CD1c-positive myeloid dendritic cell (primary cell): ENCODE data around the gene PKM.

Experiments used
- DNase-seq: peaks from one replicate; pipeline ENCODE4 v3.0.0-alpha.2; 2016; ENCODE audit errors: extremely low spot score

PKM gene

DNA sequence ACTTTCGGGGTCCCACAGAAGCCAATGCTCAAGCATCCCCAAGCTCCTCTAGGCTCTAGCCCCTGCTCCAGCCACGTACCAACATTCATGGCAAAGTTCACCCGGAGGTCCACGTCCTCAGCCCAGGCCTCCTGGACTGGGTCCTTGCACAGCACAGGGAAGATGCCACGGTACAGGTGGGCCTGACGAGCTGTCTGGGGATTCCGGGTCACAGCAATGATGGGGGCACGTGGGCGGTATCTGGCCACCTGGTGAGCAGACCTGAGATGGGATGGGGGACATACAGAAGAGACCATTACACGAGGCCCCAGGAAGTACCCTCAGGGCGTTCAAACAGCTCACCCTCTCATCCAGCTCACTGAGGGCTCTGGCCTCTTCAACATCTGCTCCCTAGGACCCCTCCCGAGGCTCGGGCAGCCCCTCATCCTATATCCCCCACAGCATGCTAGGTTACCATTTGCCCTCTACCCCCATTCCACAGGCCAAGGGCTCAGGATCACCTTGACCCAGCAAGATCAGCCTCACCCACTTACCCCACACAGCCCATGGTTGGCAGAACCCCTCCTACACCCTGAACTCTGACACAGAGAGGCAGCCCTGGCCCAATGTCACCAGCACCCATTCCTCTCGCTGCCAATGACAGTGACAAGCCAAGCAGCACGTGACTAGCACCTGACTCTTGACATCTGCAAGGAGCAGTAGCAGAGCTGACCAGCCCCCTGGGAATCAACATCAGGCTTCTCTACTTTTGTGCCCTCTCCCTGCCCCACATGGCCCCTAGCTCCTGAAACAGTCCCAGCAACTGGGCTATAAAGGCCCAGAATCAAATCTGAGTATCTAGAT lies 30.4 kb downstream of the PKM start:
- DNase-seq: no peak

DNA sequence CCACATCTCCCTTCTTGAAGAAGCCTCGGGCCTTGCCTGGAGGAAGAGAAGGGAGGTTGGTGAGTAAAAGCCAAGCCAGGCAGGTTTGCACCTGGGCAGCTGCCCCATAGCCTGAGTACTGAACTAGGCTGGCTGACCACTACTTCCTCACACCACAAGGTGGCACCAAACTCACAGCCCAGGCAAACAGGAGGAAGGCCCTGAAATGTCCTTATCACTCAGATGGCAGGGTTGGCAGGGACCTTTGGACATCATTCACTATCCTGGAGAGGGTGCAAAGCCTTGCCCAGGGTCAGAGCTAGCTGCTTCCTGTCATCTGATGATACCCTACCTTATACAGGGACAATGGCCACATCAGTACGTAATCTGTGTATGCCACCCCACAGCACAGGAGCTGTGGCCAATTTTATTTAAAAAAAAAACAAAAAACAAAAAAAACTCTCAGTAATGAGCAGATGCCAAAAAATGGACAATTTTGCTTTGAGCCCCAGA lies 31.2 kb downstream of the PKM start:
- peak; percentile 74 for DNase-seq

DNA sequence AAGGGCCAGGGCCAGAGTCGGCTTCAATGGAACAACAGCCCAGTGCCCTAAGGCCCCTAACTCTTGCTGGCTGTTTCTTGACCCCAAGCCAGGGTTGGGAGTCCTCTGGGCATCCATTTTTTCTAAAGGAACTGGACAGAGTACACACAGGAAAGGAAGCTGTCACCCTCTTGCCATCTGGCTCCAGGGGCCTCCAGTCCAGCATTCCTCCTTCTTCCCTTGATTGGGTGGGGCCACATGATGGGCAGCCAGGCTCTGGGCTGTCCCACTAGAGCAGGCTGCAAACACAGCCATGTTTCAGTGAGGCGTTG lies 31.8 kb downstream of the PKM start:
- DNase-seq: no peak

DNA sequence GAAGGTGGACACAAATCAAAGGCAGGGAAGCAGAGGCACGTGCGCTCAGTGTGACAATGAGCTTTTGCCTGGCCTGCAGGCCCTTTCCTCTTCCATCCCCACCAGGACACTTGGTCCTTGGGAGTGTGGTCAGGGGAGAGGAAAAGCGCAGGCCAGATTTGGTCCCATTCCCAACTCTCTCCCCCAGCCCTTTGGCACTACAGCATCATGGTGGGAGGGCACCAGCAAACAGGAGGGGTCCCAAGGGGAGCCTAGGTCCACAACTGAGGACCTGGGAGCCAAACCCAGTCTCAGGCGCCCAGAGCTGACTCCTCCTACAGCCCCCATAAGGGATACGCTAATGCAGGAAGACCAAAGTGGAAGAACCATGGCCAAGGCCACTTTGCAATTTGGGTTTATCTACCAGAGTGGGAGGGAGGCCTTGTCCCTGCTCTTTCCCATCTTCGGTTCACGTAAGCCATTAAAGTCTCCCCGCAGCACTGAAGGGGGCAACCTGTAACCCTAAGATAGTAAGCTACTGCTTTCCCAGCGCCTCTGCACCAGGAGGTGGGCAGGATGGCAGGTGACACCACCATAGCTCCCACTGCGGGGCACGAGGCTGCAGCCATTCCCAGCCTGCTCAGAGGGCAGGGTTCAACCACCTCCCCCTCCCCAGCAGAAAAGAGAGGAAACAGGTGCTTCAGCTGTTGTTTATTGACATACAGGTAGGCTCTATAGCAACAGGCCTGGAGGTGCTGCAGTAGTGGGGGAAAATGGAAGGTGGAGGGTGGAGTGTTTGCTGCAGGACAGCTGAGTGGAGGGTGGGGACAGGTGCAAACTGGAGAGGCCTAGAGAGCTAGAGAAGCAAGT lies 32.4 kb downstream of the PKM start:
- no peak for DNase-seq

DNA sequence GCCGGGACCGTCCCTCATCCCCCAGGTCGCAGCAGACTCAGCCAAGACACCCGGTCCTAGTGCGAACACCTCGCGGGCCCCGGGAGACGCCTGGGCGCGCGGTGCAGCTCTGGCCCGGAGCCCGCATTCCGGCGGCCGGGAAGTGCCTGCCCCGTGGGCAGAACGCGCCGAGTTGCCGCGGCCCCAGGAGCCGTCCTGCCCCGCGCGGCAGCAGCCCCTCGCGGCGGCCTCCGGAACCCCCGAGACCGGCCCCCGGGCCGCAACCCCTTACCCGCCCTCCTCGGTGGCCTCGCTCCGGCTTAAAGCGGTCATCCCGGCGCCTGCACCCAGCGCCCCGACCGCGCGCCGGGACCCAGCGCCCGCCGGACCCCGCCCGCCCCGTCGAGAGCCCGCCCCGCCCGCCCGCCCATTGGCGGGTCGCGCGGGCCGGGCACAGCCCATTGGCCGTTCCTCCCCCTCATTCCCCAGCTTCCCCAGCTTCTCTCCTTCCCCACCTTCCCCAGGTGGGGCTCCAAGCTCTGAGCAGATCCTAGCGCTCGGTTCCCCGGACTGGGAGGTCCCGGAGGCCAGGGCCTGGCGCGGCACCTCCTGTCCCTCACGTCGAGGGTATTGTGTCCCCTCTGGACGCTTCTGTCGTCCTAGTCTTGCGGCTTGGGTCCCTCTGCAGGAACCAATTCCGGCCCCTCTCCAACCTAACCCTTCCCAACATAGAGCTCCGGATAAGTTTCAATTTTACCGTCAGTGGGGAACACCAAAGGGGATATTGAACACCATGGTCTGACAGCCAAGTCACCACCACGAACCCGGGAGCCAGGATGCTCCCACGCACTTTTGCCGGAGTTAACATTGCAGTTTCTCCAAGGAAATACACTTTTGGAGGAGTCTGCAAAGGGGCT lies 33.3 kb downstream of the PKM start, which contains the start of gene GRAMD2A:
Gene GRAMD2A (minus strand): TSS at position 328 of the 896 bp plus-strand sequence.
- peak; percentile 8 for DNase-seq

DNA sequence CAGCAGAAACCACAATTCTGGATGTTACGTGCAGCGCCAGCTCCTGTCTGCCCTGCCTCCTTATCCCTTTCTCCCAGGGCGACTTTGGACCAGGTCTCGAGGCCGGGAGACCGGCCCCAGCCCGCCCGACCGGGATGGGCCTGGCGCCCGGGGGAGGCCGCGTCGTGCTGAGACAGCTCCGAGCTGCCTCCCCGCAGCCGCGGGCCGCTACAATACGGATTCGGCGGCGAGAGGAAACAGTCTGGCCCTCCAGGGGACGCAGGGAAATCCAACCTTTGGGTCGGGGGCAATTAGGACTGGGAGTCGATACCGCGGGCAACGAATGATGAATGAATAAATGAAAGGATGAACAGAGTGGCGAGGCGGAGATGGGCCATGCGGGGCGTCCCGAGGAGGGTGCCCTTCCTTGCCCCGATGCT lies 33.9 kb downstream of the PKM start:
- DNase-seq: no peak

DNA sequence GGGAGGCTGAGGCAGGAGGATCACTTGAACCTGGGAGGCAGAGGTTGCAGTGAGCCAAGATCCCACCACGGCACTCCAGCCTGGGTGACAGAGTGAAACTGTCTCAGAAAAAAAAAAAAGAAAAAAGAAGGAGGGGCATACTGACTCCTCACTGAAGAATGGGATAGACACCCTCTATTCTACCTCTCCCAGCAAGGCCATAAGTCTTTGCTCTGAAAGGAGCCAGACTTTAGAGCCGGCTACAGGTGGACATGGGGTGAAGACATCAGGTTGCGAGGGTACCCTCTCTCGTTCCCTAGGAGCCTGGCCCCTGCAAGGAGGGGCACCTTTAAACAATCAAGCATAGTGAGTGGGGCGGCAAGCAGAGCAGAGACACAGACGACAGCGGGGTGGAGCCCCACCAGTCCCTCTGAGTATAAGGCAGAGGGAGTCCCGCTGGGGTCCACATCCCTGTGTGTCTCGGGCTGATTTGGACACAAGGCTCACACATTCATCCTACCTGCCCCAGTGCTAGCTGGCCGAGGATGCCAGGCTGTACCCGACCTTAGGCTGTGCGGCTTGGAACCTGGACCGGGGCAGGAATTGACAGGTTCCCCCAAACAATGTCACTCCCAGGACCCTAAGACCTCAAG lies 34.5 kb downstream of the PKM start:
- no peak for DNase-seq

DNA sequence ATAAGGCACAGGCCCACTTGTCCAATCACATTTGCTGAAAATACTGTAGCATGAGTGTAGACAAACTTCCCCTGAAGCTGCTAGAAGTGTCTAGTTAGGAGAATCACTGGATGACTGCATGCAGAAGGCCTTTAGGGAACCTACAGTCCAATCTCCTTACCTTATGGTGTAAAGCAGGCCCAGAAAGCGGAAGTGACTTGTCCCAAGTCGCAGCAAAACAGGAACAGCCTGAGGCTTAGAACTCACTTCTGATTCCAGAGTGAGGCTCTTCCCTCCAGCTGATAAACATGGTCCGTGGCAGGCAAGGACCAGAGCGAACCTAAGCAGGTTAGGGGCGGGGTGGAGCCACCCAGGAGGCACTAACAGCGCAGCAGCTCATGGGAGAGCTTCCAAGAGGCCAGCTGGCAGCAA lies 35.9 kb downstream of the PKM start:
- peak; percentile 92 for DNase-seq

DNA sequence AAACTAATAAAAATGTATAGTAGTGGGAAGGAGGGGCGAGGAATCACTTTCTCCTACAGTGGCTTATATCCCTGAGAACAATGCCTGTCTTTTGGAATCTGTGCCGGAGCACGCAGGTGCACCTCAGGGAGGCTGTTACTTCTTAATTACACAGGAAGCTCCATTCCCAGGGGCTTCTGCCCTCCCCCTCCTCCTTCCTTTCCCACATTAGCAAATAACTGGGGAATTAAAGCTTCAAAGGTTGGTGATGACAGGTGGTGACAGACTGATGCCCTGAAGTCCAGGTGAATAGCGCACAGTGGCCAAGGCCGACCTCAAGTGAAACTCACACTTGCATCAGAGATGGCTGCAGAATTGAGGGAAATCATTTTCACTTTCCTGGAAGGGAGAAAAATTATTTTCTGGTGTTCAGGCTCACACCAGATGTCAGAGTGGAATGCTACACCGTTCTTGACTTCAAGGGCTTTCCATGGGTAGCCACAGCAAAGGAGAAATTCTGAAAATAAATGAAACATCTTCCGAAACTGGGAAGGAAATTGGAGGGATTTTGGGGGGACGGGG lies 37.1 kb downstream of the PKM start:
- no peak for DNase-seq

DNA sequence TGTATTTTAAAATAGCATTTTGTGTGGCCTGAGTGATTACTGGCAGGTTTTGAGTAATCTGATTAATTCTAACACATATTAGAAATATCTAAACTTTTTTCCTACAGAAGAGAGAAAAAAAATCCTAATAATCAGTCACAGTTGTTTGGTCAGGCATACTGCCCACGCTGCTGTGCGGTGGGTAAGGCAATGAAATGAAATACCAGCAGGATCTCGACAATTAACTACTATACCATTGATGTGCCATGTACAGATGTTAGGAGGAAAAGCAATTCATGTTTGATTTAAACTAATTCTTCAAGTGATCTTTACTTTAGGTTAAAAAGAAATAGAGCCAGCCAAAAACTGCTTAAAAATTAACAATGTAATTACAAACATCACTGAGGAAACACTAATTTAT lies 38.6 kb downstream of the PKM start:
- DNase-seq: no peak

DNA sequence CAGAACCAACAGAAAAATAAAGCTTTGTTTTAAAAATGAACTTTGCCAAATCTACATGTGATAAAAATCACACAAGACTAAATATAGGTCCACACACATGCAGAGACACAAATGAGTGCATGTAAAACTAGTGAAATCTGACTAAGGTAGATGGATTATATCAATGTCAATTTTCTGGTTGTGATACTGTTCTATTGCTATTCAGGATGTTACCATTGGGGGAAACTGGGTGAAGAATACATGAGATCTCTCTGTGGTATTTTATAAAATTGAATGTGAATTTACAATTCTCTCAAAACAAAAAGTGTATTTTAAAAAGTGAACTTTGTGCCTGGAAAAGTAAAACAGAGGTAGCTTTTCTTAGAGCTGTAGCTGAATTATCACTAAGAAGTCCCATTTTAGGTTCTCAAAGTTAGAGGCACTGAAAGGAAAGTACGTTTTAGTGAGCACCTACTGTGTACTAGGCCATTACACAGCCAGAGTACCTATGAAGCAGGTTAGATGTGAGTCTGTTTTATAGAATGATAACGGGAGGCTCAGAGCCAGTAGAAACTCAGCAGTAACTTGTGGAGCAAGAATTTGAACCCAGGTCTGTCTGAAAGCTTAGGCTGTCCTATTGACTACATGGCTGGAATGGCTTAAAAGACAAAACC lies 41.6 kb downstream of the PKM start:
- no peak for DNase-seq

DNA sequence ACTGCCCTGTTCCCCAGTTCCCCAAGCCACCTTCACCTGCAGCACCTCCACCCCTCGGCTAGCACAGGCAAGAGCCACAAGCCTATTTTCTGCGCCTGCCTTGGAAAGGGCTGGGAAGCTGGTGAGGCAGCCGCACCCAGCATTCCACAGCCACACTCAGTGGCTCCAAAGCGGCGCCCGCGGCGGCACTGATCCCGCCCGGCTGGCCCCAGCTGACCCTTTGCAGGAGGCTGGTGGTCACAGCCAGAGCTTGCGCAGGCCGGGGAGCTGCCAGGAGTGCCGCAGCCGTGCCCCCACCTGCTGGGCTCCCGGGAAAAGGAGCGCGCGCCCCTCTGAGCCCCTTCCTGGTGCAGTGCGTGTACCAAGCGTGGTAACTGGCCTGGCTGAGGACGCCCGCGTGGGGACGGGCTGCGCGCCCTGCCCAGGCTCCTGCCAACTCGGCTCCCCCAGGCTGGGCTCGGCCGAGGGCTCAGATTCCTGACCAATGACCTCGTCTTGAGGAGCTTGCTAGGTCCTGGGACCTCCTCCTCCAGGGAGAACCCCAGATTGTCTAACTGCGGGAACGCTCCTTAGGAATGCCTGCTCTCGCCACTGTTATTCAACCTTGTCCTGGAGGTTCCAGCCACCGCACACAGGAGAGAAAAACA lies 46.7 kb downstream of the PKM start:
- no peak for DNase-seq

DNA sequence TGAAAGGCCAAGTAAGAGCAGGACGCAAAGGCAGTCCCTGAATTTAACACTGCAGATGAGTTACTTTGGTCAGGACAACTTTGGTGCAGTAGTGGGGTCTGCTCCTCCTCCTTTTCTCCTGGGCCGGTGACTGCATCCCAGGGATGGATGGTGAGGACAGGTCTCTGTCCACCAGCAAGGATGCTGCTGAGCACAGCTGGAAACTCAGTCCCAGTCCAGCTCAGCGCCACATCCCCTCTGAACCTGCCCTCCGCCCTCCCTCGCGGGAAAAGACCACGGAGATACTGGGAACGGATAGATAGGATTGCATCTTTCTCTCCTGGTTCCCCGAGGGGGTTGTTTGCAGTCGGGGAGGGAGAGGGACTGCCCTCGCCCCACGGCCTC lies 47.2 kb downstream of the PKM start:
- no peak for DNase-seq

DNA sequence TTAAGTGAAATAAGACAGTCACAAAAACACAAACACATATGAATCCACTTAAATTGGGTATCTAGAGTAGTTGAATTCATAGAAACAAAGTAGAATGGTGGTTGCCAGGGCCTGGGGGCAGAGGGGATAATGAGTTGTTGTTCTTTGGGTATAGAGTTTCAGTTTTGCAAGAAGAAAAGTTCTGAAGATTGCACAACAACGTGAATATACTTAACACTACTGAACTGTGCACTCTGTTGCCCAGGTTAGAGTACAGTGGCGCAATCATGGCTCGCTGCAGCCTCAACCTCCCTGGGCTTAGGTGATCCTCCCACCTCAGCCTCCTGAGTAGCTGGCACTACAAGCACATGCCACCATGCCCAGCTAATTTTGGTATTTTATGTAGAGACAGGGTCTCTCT lies 48.3 kb downstream of the PKM start:
- DNase-seq: no peak

DNA sequence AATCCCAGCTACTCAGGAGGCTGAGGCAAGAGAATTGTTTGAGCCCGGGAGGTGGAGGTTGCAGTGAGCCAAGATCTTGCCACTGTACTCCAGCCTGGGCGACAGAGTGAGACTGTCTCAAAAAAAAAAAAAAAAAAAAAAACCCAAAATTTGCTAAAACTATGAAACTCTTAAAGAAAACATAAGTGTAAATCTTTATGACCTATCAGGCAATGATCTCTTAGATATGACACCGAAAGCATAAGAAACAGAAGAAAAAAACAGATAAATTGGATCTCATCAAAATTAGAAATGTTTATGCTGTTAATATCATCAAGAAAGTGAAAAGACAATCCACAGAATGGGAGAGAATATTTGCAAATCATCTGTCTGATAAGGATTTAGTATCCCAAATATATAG lies 48.7 kb downstream of the PKM start:
- DNase-seq: no peak

DNA sequence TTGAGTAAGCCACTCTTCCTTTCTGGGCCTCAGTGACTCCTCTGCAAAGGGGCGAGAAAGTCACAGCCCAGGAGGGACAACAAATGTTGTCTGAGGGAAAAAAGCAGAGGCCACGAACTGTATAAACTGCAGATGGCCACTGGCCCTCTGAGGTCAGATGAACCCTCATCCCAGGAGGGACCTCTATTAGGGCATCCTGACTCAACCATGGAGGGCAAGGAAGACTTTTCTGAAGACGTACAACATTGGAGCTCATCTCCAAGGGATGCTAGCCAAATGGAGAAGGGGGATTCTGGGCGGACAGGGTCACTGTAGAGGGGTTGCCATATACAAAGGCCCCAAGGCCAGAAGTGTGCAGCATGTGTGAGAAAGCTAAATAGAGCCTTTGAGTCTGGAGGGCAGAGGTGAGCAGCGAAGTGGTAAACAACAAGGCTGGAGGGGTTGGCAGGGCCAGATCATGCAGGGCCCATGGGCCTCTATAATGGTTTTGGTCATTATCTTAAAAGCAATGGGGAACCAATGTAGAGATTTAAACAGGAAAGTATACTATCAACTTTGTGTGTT lies 50.1 kb downstream of the PKM start:
- no peak for DNase-seq

DNA sequence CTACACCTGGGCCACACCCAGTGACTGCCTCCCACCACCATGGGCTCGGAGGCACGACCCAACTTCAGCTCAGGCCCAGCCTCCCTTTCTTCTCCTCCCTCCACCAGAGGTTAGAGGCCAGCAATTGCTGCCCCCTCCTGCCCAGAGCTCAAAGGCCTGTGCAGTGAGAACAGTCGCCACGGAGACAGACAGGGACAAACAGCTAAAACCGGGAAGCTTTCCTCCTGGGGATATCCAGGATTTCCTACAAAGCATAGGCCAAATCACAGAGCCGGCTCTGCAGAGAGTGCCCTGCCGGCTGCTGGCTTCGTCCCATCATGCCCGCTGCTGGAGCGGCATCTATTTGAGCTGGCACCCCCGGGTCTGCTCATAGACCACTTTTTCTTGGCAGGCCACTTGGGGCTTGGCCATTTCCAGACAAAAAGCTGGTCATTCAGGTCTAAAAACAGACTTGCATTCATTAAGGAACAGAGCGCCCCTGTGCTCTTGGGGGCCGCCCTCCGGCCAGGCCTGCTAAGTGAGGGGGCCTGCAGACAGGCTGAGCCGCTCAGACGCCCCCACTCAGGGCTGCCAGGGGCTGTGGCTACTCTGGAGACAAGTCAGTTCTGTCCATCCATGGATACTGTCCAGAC lies 50.9 kb downstream of the PKM start:
- DNase-seq: no peak

DNA sequence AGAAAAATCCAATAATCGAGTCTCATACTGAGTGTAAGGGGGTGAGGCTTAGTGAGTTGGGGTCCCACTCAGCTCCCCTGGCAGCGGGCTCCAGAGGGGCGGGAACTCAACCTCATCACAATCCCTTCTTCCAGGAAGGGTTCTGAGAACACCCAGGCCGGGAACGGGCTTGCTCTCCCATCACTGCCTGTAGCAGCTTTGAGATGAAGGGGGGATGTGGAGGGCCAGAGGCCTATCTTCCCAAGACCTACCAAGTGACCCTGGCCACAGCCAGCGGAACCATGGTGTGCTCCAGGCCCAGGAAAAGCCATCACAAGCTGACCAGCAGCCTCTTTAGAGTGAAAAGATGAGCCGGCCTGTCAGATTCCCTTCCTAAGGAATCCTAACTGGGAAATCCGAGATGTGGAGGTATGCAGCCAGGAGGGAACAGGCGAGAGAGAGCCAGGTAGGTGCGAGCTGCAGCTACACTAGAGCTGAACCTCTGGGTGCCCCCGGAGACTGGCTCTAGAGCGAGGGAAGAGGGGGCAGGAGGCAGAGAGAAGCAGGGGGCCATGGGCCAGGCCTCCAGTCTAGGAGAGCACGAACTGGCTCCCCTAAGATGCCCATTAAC lies 51.9 kb downstream of the PKM start:
- DNase-seq: no peak

DNA sequence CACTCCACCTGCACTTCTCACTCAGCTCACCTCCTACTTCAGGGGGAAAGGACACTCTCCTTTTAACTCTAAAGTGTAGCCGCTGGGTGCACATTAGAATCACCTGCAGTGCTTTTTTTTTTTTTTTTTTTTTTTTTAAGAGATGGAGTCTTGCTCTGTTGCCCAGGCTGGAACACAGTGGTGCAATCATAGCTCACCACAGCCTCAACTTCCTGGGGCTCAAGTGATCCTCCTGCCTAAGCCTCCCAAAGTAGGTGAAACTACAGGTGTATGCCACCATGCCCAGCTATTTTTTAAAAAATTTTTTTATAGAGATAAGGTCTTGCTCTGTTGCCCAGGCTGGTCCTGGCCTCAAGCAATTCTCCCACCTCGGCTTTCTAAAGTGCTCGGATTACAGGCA lies 54.2 kb downstream of the PKM start:
- no peak for DNase-seq
